GM12872 (cell line): Measurements from ENCODE around the gene EIF3B.

Experiments used
- CTCF ChIP-seq: IDR thresholded peaks from 3 replicates; pipeline ENCODE4 v1.5.1; 2011; ENCODE audit warnings: low read depth, mild to moderate bottlenecking, low read length, moderate library complexity; ENCODE audit not compliant: insufficient read depth

The EIF3B gene

GRCh38 chr7:2420216-2420933 is 65.7 kb downstream of the EIF3B start:
- no peak for TF ChIP-seq CTCF

- no peak for TF ChIP-seq CTCF
Measured at GRCh38 chr7:2421943-2422310, 67.3 kb downstream of the EIF3B start.

- TF ChIP-seq CTCF, result no peak
Measured at GRCh38 chr7:2425749-2426148, 71.1 kb downstream of the EIF3B start.
